ENCODE measurements around the gene MUSTN1. TPM values are rescaled to one million over a fixed set of nuclear protein-coding genes. Genes with fewer than 3 reads are reported as not detected.

MUSTN1 gene
- total RNA-seq, 2 donors from 2014 or later: 2.8 TPM; not detected in 1

GRCh38 chr3:52835766-52836470, 1.1 kb upstream of the MUSTN1 start:
- peaks cover 9% of the 10 kb centered on the region for H3K36me3 Mint-ChIP-seq (ENCODE audit: low read depth)
- H3K27me3 Mint-ChIP-seq: no peaks in the 10 kb centered on the region
- no peaks in the 10 kb centered on the region for H3K9me3 Mint-ChIP-seq
- no peak overlapping the region for H3K4me3 Mint-ChIP-seq
- no peak overlapping the region for H3K27ac Mint-ChIP-seq
- peaks cover 12% of the 10 kb centered on the region for H3K4me1 Mint-ChIP-seq
- ATAC-seq (replicated peaks): no peak

- no peak overlapping the region for H3K4me3 Mint-ChIP-seq
- no peaks in the 10 kb centered on the region for H3K36me3 Mint-ChIP-seq (ENCODE audit: low read depth)
- H3K4me1 Mint-ChIP-seq: peaks cover 8% of the 10 kb centered on the region
- no peaks in the 10 kb centered on the region for H3K27me3 Mint-ChIP-seq
- no peaks in the 10 kb centered on the region for H3K9me3 Mint-ChIP-seq
- H3K27ac Mint-ChIP-seq: no peak overlapping the region
- ATAC-seq (replicated peaks): no peak
Observed at GRCh38 chr3:52833202-52833601, 1.6 kb downstream of the MUSTN1 start.

- Mint-ChIP-seq H3K27ac (no peak overlapping the region), H3K27me3 (no peaks in the 10 kb centered on the region), H3K4me1 (no peaks in the 10 kb centered on the region), H3K36me3 (ENCODE audit: low read depth) (no peaks in the 10 kb centered on the region), H3K4me3 (no peak overlapping the region), H3K9me3 (no peaks in the 10 kb centered on the region)
- no peak for ATAC-seq (replicated peaks)
Observed at GRCh38 chr3:52831500-52832301, 3.1 kb downstream of the MUSTN1 start.

DNA sequence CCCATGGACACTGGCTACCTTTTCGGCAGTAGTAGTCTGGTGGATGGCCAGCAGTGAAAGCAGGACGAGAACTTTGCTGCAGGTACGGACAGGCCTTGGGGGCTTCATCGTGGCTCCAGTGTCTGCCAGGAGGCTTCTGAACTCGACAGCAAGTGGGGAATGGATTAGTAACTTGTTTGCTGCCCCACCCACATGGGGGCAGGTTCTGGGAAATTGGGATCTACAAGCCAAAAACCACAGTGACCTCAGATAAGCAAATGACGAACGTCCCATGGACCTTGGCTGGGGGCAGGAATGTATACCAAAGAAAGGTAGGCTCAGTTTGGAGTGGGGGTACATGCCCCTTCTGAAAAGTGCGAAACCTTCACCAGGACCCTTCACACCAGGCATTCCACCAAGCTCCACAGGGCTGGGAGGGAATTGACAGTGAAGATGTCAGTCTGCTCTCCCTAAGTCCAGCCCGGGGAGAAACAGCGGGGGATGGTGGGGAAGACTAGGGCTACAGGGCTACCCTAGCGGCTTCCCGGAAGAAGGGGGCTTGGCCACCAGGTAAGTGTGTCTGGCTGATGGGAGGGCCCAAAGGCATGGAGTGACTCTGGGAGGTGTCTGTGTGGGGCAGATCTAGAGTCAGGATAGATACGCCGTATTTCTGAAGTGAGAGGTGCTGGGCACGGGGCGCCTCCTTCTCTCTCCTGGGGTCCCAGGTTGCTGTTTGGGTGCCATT, 4.1 kb downstream of the MUSTN1 start, which contains the start of gene ITIH4:
Gene ITIH4 (minus strand): TSS at position 138 of the 724 bp plus-strand sequence. CDS start 30 bp downstream, at position 108.
- no peaks in the 10 kb centered on the region for H3K36me3 Mint-ChIP-seq (ENCODE audit: low read depth)
- no peaks in the 10 kb centered on the region for H3K9me3 Mint-ChIP-seq
- no peaks in the 10 kb centered on the region for H3K4me1 Mint-ChIP-seq
- H3K27ac Mint-ChIP-seq: no peak within 1 kb of the TSS
- no peak for ATAC-seq (replicated peaks)
- H3K27me3 Mint-ChIP-seq: no peaks in the 10 kb centered on the region
- H3K4me3 Mint-ChIP-seq: no peak within 1 kb of the TSS

DNA sequence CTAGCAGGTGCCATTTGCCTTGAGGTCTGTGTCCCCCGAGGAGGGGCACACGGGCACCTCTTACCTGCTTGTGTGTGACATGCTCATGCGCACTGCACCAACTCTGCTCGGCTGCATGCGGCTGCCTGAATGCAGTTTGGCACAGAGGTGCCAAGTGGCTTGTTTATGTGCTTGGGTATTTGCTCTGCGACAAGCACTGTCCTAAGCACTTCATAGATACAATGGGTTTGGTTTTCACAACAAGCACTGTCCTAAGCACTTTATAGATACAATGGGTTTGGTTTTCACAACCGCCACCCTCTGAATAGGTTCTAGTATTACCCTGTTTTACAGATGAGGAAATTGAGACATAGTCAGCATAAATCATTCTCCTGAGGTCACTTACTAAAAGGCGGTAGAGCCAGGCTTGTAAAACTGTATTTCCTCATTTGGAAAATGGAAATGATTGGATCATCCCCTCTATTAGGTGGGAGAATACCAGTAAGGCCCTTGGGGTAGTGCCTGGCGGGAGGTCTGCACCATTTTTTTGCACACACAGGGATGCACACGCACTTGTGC, 4.8 kb downstream of the MUSTN1 start:
- no peak for ATAC-seq (replicated peaks)
- no peaks in the 10 kb centered on the region for H3K4me1 Mint-ChIP-seq
- no peak overlapping the region for H3K4me3 Mint-ChIP-seq
- no peak overlapping the region for H3K27ac Mint-ChIP-seq
- no peaks in the 10 kb centered on the region for H3K27me3 Mint-ChIP-seq
- no peaks in the 10 kb centered on the region for H3K36me3 Mint-ChIP-seq (ENCODE audit: low read depth)
- H3K9me3 Mint-ChIP-seq: no peaks in the 10 kb centered on the region

DNA sequence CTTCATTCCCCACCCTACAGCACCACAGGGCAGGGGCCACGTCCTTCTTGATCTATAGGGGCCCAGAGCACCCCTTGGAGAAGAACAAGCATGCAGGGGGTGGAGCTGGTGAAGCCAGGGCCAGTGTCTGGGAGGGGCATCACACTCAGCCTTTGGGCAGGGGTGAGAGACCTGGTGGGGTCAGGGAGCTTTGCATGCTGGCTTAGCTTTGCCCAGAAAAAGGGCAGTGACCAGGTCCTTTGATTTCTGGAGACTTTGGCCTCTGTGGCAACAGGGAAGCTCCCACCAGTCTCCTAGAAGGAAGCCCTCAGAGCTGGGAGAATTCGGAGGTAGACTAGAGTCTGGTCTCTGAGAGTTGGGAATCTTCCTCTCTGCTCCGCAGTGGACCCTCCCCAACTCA, 5.3 kb downstream of the MUSTN1 start:
- Mint-ChIP-seq H3K27me3 (no peaks in the 10 kb centered on the region), H3K4me3 (no peak overlapping the region), H3K4me1 (no peaks in the 10 kb centered on the region), H3K36me3 (ENCODE audit: low read depth) (no peaks in the 10 kb centered on the region), H3K27ac (no peak overlapping the region), H3K9me3 (no peaks in the 10 kb centered on the region)
- ATAC-seq (replicated peaks): no peak

DNA sequence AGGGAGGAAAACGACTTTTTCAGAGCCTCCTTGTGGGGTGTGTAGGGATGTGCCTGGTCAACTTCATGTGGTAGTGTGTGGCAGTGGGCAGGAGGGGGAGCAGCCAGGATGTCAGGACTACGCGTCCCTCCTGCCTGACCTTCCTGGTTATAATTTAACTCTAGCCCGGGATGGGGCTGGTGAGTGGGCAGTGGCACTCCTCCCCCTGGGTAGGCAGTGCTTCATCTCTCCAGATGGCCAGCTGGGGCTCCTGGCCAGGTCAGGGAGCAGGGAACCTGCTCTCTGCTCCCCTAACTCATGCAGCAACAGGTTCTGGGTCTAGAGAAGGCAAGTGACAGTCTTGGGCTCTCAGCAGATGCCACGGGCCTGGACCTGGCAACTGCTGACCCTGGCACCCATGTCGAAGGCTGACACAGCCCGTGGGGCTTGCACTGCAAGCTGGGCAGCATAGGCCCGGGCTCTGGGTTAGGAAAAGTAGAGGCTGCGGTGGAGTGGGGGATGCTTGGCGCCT, 6.9 kb downstream of the MUSTN1 start:
- no peaks in the 10 kb centered on the region for H3K36me3 Mint-ChIP-seq (ENCODE audit: low read depth)
- no peaks in the 10 kb centered on the region for H3K9me3 Mint-ChIP-seq
- no peak for ATAC-seq (replicated peaks)
- no peak overlapping the region for H3K4me3 Mint-ChIP-seq
- H3K27me3 Mint-ChIP-seq: no peaks in the 10 kb centered on the region
- H3K27ac Mint-ChIP-seq: no peak overlapping the region
- no peaks in the 10 kb centered on the region for H3K4me1 Mint-ChIP-seq

- ATAC-seq (replicated peaks): no peak
- Mint-ChIP-seq H3K9me3 (no peaks in the 10 kb centered on the region), H3K4me3 (no peak overlapping the region), H3K4me1 (no peaks in the 10 kb centered on the region), H3K27ac (no peak overlapping the region), H3K27me3 (no peaks in the 10 kb centered on the region), H3K36me3 (ENCODE audit: low read depth) (no peaks in the 10 kb centered on the region)
Observed at GRCh38 chr3:52827441-52827840, 7.4 kb downstream of the MUSTN1 start.

DNA sequence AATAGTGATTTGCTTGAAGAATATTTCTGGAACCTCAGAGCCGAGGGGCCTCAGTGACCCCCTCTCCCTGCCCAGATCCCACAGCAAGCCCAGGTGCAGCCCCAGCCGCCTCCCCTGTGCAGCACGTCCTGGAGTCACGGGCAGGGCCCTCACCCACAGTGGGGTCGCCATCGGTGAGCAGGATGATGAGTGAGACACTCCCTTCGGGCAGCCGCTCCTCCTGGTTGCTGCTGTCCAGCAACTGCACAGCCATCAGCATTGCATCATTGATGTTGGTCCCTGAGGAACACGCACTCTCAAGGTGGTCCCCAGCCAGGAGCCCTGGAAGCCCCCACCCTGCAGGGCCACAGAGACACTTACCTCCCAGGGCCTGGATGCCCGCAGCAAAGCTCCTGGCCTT, 10.8 kb downstream of the MUSTN1 start:
- H3K36me3 Mint-ChIP-seq (ENCODE audit: low read depth): no peaks in the 10 kb centered on the region
- no peak overlapping the region for H3K4me3 Mint-ChIP-seq
- H3K27me3 Mint-ChIP-seq: no peaks in the 10 kb centered on the region
- H3K9me3 Mint-ChIP-seq: no peaks in the 10 kb centered on the region
- no peak overlapping the region for H3K27ac Mint-ChIP-seq
- no peaks in the 10 kb centered on the region for H3K4me1 Mint-ChIP-seq
- no peak for ATAC-seq (replicated peaks)

- no peak for ATAC-seq (replicated peaks)
- H3K36me3 Mint-ChIP-seq (ENCODE audit: low read depth): no peaks in the 10 kb centered on the region
- no peak overlapping the region for H3K27ac Mint-ChIP-seq
- H3K4me3 Mint-ChIP-seq: no peak overlapping the region
- H3K4me1 Mint-ChIP-seq: no peaks in the 10 kb centered on the region
- H3K27me3 Mint-ChIP-seq: no peaks in the 10 kb centered on the region
- no peaks in the 10 kb centered on the region for H3K9me3 Mint-ChIP-seq
Observed at GRCh38 chr3:52822363-52822762, 12.5 kb downstream of the MUSTN1 start.

DNA sequence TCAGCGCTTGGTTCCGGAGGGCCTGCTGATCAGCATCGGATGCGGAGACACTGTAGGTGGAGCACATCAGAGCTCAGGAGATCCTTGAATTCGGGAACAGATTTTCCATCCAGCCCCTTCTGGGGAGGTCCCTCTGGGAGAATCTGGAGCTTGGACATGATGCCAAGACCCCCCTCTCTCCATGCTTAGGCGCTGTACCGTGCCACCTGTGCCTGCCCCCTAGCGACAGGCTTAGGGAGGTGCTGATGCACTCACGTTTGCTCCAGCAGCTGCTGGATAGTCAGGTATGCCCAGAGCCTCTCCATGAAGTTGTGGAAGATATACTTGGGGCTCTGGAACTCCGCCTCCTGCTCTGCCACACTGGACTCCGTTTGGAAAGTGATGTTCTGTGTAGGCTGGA, 14.1 kb downstream of the MUSTN1 start:
- no peaks in the 10 kb centered on the region for H3K27me3 Mint-ChIP-seq
- H3K36me3 Mint-ChIP-seq (ENCODE audit: low read depth): no peaks in the 10 kb centered on the region
- no peak overlapping the region for H3K4me3 Mint-ChIP-seq
- ATAC-seq (replicated peaks): peak; percentile 57
- no peaks in the 10 kb centered on the region for H3K4me1 Mint-ChIP-seq
- H3K9me3 Mint-ChIP-seq: no peaks in the 10 kb centered on the region
- H3K27ac Mint-ChIP-seq: no peak overlapping the region

GRCh38 chr3:52819936-52820335, 14.9 kb downstream of the MUSTN1 start:
- H3K36me3 Mint-ChIP-seq (ENCODE audit: low read depth): no peaks in the 10 kb centered on the region

GRCh38 chr3:52817860-52818259, 17.0 kb downstream of the MUSTN1 start:
- Mint-ChIP-seq H3K36me3 (ENCODE audit: low read depth) (no peaks in the 10 kb centered on the region), H3K27me3 (no peaks in the 10 kb centered on the region), H3K4me1 (no peaks in the 10 kb centered on the region), H3K4me3 (no peak overlapping the region), H3K27ac (no peak overlapping the region), H3K9me3 (no peaks in the 10 kb centered on the region)
- ATAC-seq (replicated peaks): no peak

More at GRCh38 chr3:52819936-52820335, 14.9 kb downstream of the MUSTN1 start:
- no peak for ATAC-seq (replicated peaks)
- no peaks in the 10 kb centered on the region for H3K4me1 Mint-ChIP-seq
- H3K27ac Mint-ChIP-seq: no peak overlapping the region
- no peak overlapping the region for H3K4me3 Mint-ChIP-seq
- H3K9me3 Mint-ChIP-seq: no peaks in the 10 kb centered on the region
- no peaks in the 10 kb centered on the region for H3K27me3 Mint-ChIP-seq

- H3K36me3 Mint-ChIP-seq (ENCODE audit: low read depth): no peaks in the 10 kb centered on the region
- no peak overlapping the region for H3K4me3 Mint-ChIP-seq
- no peak overlapping the region for H3K27ac Mint-ChIP-seq
- H3K27me3 Mint-ChIP-seq: no peaks in the 10 kb centered on the region
- ATAC-seq (replicated peaks): no peak
- H3K4me1 Mint-ChIP-seq: no peaks in the 10 kb centered on the region
- no peaks in the 10 kb centered on the region for H3K9me3 Mint-ChIP-seq
Observed at GRCh38 chr3:52817221-52817620, 17.6 kb downstream of the MUSTN1 start.

Measured in activated T-helper 17 cell treated with anti-CD3 and anti-CD28 coated beads, Interleukin-2, amount 50 U/mL, for 72 hours (primary cell).